ENCODE measurements around the gene ZNF142. TPM values are rescaled to one million over a fixed set of nuclear protein-coding genes. Genes with fewer than 3 reads are reported as not detected.

ZNF142 gene
- total RNA-seq, 1 donor from 2014 or later: 51.8 TPM

Other genes starting within 250 kb of the ZNF142 start
- gene VIL1, start 240.5 kb downstream of the ZNF142 start, total RNA-seq: not detected in 2 replicates
- 32.2 and 34.1 TPM in 2 replicates for gene USP37, start 91.3 kb downstream of the ZNF142 start, total RNA-seq
- 91.7 and 95.5 TPM in 2 replicates for gene CNOT9, start 90.8 kb downstream of the ZNF142 start, total RNA-seq
- gene PLCD4, start 51.7 kb downstream of the ZNF142 start, total RNA-seq: 0.30 and 0.48 TPM in 2 replicates
- 54.6 and 57.1 TPM in 2 replicates for gene BCS1L, start 60 bp upstream of the ZNF142 start, total RNA-seq
- 20.7 and 21.2 TPM in 2 replicates for gene RNF25, start 12.4 kb upstream of the ZNF142 start, total RNA-seq
- gene STK36, start 12.5 kb upstream of the ZNF142 start, total RNA-seq: 13.6 TPM in 2 replicates
- 38.3 and 45.8 TPM in 2 replicates for gene TTLL4, start 51.2 kb upstream of the ZNF142 start, total RNA-seq
- 0.18 TPM in 1 of 2 replicates, not detected in the other for gene CYP27A1, start 122.5 kb upstream of the ZNF142 start, total RNA-seq
- gene PRKAG3, start 172.2 kb upstream of the ZNF142 start, total RNA-seq: not detected in 2 replicates
- 0.11 TPM in 1 of 2 replicates, not detected in the other for gene WNT6, start 200.2 kb upstream of the ZNF142 start, total RNA-seq
- gene WNT10A, start 221.2 kb upstream of the ZNF142 start, total RNA-seq: 0.16 and 0.20 TPM in 2 replicates